Right lobe of liver (tissue), 6 donors: ENCODE measurements around the gene HIF1A. TPM values are rescaled to one million over a fixed set of nuclear protein-coding genes. Genes with fewer than 3 reads are reported as not detected.
"Not testable (repeated sequence)": the region's sequence is repeated elsewhere in the genome, so short reads cannot be mapped to it uniquely, and the experiment has no call there.

Source experiments
- ATAC-seq, 4 donors: fragments of 200-7000 bp; cut with Tn5 transposase; one replicate each; pipeline ENCODE4 v1.9.1; 2020; ENCODE audit warnings: mild to moderate bottlenecking in 4 of 4, moderate library complexity in 4 of 4
- DNase-seq, 3 donors: peaks; one replicate each; pipeline ENCODE4 v3.0.0-alpha.2; 2020
- H3K27ac ChIP-seq, 3 donors: fragments of 200-600 bp; one replicate each; pipeline ENCODE4 v1.8.0; 2022
- H3K27me3 ChIP-seq, 2 donors: fragments of 200-600 bp; one replicate each; pipeline ENCODE4 v1.8.0; 2022
- H3K36me3 ChIP-seq, 4 donors: fragments of 200-600 bp; sonication (generic) in 1 of 4; one replicate each; pipeline versions ENCODE4 v1.5.1 to v1.8.0; 2017 to 2022; ENCODE audit warnings: control low read depth in 1 of 4
- H3K4me1 ChIP-seq, 4 donors: fragments of 200-600 bp; sonication (generic) in 1 of 4; one replicate each; pipeline versions ENCODE4 v1.5.1 to v1.8.0; 2017 to 2022; ENCODE audit warnings: control low read depth in 1 of 4
- H3K4me3 ChIP-seq, 3 donors: fragments of 200-600 bp; one replicate each; pipeline ENCODE4 v1.8.0; 2022
- H3K9me3 ChIP-seq, 4 donors: fragments of 200-600 bp; sonication (generic) in 1 of 4; one replicate each; pipeline versions ENCODE4 v1.5.1 to v1.8.0; 2017 to 2022; ENCODE audit warnings: control low read depth in 1 of 4
- CTCF ChIP-seq, 4 donors: fragments of 200-600 bp in 3 of 4; fragments of 450-650 bp in 1 of 4; IDR thresholded peaks; one replicate each; pipeline versions ENCODE4 v1.5.1 to v1.8.0; 2016 to 2022; ENCODE audit warnings: antibody characterized with exemption in 4 of 4, mild to moderate bottlenecking in 2 of 4
- POLR2A ChIP-seq: fragments of 450-650 bp; IDR thresholded peaks from one replicate; pipeline ENCODE4 v1.6.1; 2017; ENCODE audit warnings: antibody characterized with exemption, mild to moderate bottlenecking
- whole genome bisulfite sequencing: methylation state at CpG from one replicate; pipeline ENCODE4 v1.1.6; 2018; ENCODE audit warnings: low coverage, low lambda C conversion rate; ENCODE audit not compliant: insufficient coverage; ENCODE audit errors: missing lambda C conversion rate; 5-methylcytosine and 5-hydroxymethylcytosine counted together
- intact Hi-C, 2 donors: fragments of 100-400 bp; cut with DNase I; formaldehyde crosslinking; loops; one replicate each; pipeline versions ENCODE4 v1.11.2 to v1.14.1; 2022
- total RNA-seq, 6 experiments: library from RNA; depleted of rRNA in 2 of 6; stranded (reverse); fragments of >200 nt in 2 of 6; fragmentation: NEBNext Ultra II Directional in 3 of 6; extraction: Animal tissue kit (Norgen Biotek cat#: 25700) in 3 of 6; gene quantifications; one replicate each; pipeline versions ENCODE4 v1.1.0 to v1.2.4, GENCODE V29; 2016 to 2023
- donor health status: DM: no; HTN: yes; CAD: no.
- donor health status: DM: no; HTN: no; CAD: no.
- donor health status: DM: no; HTN: no; CAD: no.
- donor health status: DM: no; HTN: yes; CAD: no.
- donor health status: DM: no; HTN: yes; CAD: no.

HIF1A gene
- total RNA-seq, 6 experiments from 2014 or later: 15.9 to 117 (median 31.9) TPM

DNA sequence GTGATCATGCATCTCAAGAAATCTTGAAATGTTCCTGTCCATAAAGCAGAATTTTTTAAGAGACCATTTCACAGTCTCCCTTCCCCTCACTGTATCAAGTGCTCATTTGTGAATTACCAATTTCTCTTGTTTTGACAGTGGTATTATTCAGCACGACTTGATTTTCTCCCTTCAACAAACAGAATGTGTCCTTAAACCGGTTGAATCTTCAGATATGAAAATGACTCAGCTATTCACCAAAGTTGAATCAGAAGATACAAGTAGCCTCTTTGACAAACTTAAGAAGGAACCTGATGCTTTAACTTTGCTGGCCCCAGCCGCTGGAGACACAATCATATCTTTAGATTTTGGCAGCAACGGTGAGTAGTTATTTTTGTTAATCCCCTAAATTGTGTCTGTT lies 41.4 kb downstream of the HIF1A start:
- WGBS: 77% methylated on average over 4 of the region's 4 CpGs
- H3K4me1 ChIP-seq: no peaks in the 10 kb centered on the region
- intact Hi-C loops: no loop called here
- DNase-seq: no peak
- H3K36me3 ChIP-seq: peaks cover 0 to 87% (median 28%) of the 10 kb centered on the region in 4 donors
- no peak for ATAC-seq
- H3K27ac ChIP-seq: no peak overlapping the region
- H3K27me3 ChIP-seq: no peaks in the 10 kb centered on the region
- no peak for TF ChIP-seq CTCF (IDR thresholded peaks at IDR 0.05)
- TF ChIP-seq POLR2A: no peak
- H3K9me3 ChIP-seq: no peaks in the 10 kb centered on the region
- H3K4me3 ChIP-seq: no peak overlapping the region

DNA sequence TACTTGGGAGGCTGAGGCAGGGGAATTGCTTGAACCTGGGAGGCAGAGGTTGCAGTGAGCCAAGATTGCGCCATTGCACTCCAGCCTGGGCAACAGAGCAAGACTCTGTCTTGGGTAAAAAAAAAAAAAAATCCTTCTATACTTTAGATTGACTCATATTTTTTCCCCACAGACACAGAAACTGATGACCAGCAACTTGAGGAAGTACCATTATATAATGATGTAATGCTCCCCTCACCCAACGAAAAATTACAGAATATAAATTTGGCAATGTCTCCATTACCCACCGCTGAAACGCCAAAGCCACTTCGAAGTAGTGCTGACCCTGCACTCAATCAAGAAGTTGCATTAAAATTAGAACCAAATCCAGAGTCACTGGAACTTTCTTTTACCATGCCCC lies 42.6 kb downstream of the HIF1A start:
- H3K4me1 ChIP-seq: no peaks in the 10 kb centered on the region
- H3K36me3 ChIP-seq: peaks cover 0 to 89% (median 29%) of the 10 kb centered on the region in 4 donors
- ATAC-seq (peak in 1 of 4 donors; percentile 10), DNase-seq (no peak)
- no peak overlapping the region for H3K4me3 ChIP-seq
- TF ChIP-seq POLR2A: no peak
- no peak for TF ChIP-seq CTCF (IDR thresholded peaks at IDR 0.05)
- no peak overlapping the region for H3K27ac ChIP-seq
- 78% methylated on average over 5 of the region's 5 CpGs for WGBS
- no peaks in the 10 kb centered on the region for H3K27me3 ChIP-seq
- intact Hi-C loops: no loop called here
- H3K9me3 ChIP-seq: no peaks in the 10 kb centered on the region

DNA sequence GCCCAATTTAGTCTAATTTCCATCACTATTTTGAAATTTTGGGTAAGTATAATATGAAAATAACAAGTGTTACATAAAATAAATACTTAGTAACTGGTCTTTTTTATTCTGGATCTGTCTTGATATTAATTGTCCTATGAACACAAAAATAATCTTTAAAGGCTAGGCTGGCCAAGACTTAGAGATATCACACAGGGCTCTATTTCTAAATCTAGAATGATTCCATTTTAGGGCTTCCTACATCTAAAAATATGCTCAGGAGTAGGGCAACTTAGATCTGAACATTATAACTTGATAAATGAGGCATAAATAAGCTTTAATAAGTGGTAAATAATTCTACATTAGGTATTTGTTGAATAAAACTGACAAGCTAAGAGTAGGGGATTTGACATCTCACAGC lies 43.8 kb downstream of the HIF1A start:
- no peak overlapping the region for H3K27ac ChIP-seq
- no peaks in the 10 kb centered on the region for H3K9me3 ChIP-seq
- TF ChIP-seq POLR2A: no peak
- no peak for TF ChIP-seq CTCF (IDR thresholded peaks at IDR 0.05)
- DNase-seq: no peak
- no peaks in the 10 kb centered on the region for H3K4me1 ChIP-seq
- no peak for ATAC-seq
- H3K27me3 ChIP-seq: no peaks in the 10 kb centered on the region
- no peak overlapping the region for H3K4me3 ChIP-seq
- peaks cover 0 to 85% (median 28%) of the 10 kb centered on the region in 4 donors for H3K36me3 ChIP-seq
- intact Hi-C loops: no loop called here

DNA sequence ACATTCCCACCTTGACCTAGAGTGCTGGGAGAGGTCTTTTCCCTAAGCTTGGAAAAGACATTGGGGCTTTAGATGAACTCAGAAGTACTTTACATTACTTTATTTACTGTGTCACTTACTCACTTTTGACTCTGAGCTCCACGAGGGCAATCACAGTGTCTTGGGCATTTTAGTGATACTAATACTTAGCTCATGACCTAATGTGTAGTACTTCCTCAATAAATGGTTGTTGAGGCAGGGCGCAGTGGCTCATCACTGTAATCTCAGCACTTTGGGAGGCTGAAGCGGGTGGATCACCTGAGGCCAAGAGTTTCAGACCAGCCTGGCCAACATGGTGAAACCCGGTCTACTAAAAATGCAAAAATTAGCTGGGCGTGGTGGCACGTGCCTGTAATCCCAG lies 47.1 kb downstream of the HIF1A start:
- ATAC-seq: no peak
- no peaks in the 10 kb centered on the region for H3K4me1 ChIP-seq
- no peak overlapping the region for H3K27ac ChIP-seq
- H3K27me3 ChIP-seq: no peaks in the 10 kb centered on the region
- intact Hi-C loops: no loop called here
- DNase-seq: no peak
- peaks cover 0 to 88% (median 25%) of the 10 kb centered on the region in 4 donors for H3K36me3 ChIP-seq
- no peaks in the 10 kb centered on the region for H3K9me3 ChIP-seq
- H3K4me3 ChIP-seq: no peak overlapping the region
- TF ChIP-seq POLR2A (no peak), CTCF (IDR thresholded peaks at IDR 0.05) (no peak)
- WGBS: 92% methylated on average over 6 of the region's 6 CpGs

- DNase-seq: no peak
- no peaks in the 10 kb centered on the region for H3K27me3 ChIP-seq
- no peak overlapping the region for H3K27ac ChIP-seq
- H3K4me3 ChIP-seq: no peak overlapping the region
- 92% methylated on average over 5 of the region's 5 CpGs for WGBS
- intact Hi-C loops: no loop called here
- TF ChIP-seq POLR2A: no peak
- no peak for TF ChIP-seq CTCF (IDR thresholded peaks at IDR 0.05)
- peaks cover 0 to 81% (median 19%) of the 10 kb centered on the region in 4 donors for H3K36me3 ChIP-seq
- no peaks in the 10 kb centered on the region for H3K4me1 ChIP-seq
- ATAC-seq: no peak
- no peaks in the 10 kb centered on the region for H3K9me3 ChIP-seq
Measured at GRCh38 chr14:61744238-61744637, 48.9 kb downstream of the HIF1A start.

DNA sequence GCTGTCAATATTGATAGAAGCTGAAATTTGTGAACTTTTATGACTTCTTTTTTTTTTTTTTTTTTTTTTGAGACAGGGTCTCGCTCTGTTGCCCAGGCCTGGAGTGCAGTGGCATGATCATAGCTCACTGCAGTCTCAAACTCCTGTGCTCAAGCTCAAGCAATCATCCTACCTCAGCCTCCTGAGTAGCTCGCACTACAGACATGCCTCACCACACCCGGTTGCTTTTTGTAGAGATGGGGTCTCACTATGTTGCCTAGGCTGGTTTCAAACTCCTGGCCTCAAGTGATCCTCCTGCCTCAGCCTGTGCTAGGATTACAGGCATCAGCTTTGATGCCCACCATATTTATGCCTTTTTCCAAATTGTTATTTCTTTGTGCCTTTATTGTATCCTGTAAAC lies 51.0 kb downstream of the HIF1A start:
- H3K4me3 ChIP-seq, H3K4me1 ChIP-seq, DNase-seq, H3K27me3 ChIP-seq, intact Hi-C loops, H3K27ac ChIP-seq, H3K9me3 ChIP-seq, ATAC-seq: not testable (repeated sequence)
- WGBS: 93% methylated on average over 2 of the region's 3 CpGs
- H3K36me3 ChIP-seq: peaks cover 0 to 65% (median 15%) of the 10 kb centered on the region in 4 donors
